NOMO-1 treated with dmso at 0.1 percent for 144 hours (cell line): Measurements from ENCODE around the gene MAPK8IP2.
A peak's percentile ranks its signal among the peaks of the same experiment; 100 is the strongest.
"Not testable (repeated sequence)": the region's sequence is repeated elsewhere in the genome, so short reads cannot be mapped to it uniquely, and the experiment has no call there.

Experiments used
- DNase-seq: peaks from one replicate; lab custom pipeline; 2025; ENCODE audit not compliant: unreplicated experiment; lab: John Stamatoyannopoulos, UW

MAPK8IP2 gene

GRCh38 chr22:50612528-50613221 is 12.1 kb downstream of the MAPK8IP2 start:
- no peak for DNase-seq

GRCh38 chr22:50613291-50613981 is 12.8 kb downstream of the MAPK8IP2 start:
- DNase-seq: no peak

- not testable (repeated sequence) for DNase-seq
Observed at GRCh38 chr22:50614296-50614695, 13.7 kb downstream of the MAPK8IP2 start.

GRCh38 chr22:50620593-50621355 is 20.2 kb downstream of the MAPK8IP2 start:
- peak; percentile 53 for DNase-seq

GRCh38 chr22:50621356-50621880 is 20.8 kb downstream of the MAPK8IP2 start:
- peak; percentile 79 for DNase-seq

GRCh38 chr22:50621948-50622722 is 21.5 kb downstream of the MAPK8IP2 start:
- peak; percentile 14 for DNase-seq

- DNase-seq: no peak
Observed at GRCh38 chr22:50622723-50623327, 22.2 kb downstream of the MAPK8IP2 start.

GRCh38 chr22:50624347-50625130 is 23.9 kb downstream of the MAPK8IP2 start:
- DNase-seq: no peak

GRCh38 chr22:50625131-50625567 is 24.6 kb downstream of the MAPK8IP2 start:
- no peak for DNase-seq

GRCh38 chr22:50625568-50626313 is 25.1 kb downstream of the MAPK8IP2 start:
- DNase-seq: no peak

GRCh38 chr22:50626314-50626849 is 25.8 kb downstream of the MAPK8IP2 start:
- DNase-seq: no peak

GRCh38 chr22:50626850-50627641 is 26.5 kb downstream of the MAPK8IP2 start:
- DNase-seq: no peak

GRCh38 chr22:50627642-50628542 is 27.3 kb downstream of the MAPK8IP2 start, which contains the start of gene ARSA:
TSS of gene ARSA (minus strand) at chr22:50628152. CDS start at chr22:50627779, 373 bp downstream.
- DNase-seq: peak; percentile 74

GRCh38 chr22:50628543-50629134 is 28.0 kb downstream of the MAPK8IP2 start:
- no peak for DNase-seq

- no peak for DNase-seq
Observed at GRCh38 chr22:50630376-50630775, 29.8 kb downstream of the MAPK8IP2 start.

GRCh38 chr22:50633086-50633485 is 32.5 kb downstream of the MAPK8IP2 start:
- DNase-seq: no peak
